Epithelial cell of prostate (primary cell): ENCODE results near the gene ABCA7.
A peak's percentile ranks its signal among the peaks of the same experiment; 100 is the strongest.

Experiments used
- DNase-seq: peaks from one replicate; pipeline ENCODE4 v3.0.0-alpha.2; 2011; ENCODE audit warnings: low read depth, low spot score
- H3K27ac ChIP-seq: fragments of 450-650 bp; 2 replicates; pipeline ENCODE4 v1.5.1; 2017; ENCODE audit warnings: mild to moderate bottlenecking

Gene ABCA7, protein sequence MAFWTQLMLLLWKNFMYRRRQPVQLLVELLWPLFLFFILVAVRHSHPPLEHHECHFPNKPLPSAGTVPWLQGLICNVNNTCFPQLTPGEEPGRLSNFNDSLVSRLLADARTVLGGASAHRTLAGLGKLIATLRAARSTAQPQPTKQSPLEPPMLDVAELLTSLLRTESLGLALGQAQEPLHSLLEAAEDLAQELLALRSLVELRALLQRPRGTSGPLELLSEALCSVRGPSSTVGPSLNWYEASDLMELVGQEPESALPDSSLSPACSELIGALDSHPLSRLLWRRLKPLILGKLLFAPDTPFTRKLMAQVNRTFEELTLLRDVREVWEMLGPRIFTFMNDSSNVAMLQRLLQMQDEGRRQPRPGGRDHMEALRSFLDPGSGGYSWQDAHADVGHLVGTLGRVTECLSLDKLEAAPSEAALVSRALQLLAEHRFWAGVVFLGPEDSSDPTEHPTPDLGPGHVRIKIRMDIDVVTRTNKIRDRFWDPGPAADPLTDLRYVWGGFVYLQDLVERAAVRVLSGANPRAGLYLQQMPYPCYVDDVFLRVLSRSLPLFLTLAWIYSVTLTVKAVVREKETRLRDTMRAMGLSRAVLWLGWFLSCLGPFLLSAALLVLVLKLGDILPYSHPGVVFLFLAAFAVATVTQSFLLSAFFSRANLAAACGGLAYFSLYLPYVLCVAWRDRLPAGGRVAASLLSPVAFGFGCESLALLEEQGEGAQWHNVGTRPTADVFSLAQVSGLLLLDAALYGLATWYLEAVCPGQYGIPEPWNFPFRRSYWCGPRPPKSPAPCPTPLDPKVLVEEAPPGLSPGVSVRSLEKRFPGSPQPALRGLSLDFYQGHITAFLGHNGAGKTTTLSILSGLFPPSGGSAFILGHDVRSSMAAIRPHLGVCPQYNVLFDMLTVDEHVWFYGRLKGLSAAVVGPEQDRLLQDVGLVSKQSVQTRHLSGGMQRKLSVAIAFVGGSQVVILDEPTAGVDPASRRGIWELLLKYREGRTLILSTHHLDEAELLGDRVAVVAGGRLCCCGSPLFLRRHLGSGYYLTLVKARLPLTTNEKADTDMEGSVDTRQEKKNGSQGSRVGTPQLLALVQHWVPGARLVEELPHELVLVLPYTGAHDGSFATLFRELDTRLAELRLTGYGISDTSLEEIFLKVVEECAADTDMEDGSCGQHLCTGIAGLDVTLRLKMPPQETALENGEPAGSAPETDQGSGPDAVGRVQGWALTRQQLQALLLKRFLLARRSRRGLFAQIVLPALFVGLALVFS (N-terminal part only)

DNA sequence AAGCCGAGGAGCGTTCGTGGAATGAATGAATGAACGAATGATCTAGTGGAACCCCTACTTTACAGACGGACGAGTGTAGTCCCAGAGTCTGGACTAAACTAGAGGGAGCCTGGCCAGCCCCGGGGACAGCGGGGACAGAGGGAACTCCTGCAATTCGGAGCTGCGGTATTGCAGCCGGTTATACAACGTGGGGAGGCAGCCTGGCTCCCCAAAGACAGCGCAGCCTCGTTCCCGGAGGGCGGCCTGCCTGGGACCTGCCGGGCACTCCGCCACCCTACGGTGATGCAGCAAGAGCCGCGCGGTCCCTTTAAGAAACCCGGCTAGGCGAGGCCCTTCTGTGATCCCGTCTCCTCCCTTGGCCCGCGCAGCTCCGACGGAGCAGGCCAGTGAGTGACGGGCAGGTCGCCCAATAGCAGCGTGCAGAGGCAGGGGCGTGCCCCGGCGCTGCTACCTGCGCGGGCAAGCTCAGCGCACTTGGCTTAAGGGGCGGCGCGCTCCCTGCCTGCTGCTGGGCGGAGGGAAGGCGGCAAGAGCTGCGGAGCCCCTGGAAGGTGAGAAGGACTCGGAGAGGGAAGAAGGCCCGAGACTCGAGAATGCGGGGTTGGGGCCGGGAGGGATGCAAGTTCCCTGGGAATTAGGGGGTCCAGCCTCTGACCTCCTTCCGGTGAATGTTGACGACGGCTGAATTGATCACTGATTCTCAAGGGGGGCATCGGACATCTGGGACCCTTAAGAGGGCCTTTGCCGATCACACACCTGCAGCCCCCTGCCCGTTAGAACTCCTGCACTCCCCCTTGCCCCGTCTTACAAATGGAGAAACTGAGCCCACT lies at the start of gene ABCA7:
ABCA7 (plus strand) TSS at position 462 of the 830 bp plus-strand sequence. CDS start 1,255 bp downstream, outside the sequence.
- H3K27ac ChIP-seq: peak within 1 kb of the TSS; percentile 66
- DNase-seq: peak; percentile 92

DNA sequence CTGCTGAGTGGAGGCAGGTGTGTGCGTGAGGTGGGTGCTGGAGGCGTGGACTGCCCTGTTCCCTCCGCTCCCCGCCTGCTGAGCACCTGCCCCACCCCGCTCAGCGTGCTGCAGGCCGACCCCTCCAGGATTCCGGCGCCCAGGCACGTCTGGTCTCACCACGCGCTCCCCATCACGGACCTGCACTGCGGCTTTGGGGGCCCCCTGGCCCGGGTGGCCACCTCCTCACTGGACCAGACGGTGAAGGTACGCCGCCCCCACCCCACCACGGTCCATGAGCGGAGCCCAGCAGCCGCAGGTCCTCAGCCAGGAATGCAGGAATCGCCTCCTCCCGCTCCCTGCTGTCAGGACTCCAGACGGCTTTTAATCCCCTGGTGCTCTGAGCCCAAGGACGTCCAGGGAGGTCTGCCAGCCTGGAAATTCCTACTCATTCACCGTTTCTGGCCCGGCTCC lies 49.8 kb upstream of the ABCA7 start:
- no peak overlapping the region for H3K27ac ChIP-seq
- DNase-seq: no peak

DNA sequence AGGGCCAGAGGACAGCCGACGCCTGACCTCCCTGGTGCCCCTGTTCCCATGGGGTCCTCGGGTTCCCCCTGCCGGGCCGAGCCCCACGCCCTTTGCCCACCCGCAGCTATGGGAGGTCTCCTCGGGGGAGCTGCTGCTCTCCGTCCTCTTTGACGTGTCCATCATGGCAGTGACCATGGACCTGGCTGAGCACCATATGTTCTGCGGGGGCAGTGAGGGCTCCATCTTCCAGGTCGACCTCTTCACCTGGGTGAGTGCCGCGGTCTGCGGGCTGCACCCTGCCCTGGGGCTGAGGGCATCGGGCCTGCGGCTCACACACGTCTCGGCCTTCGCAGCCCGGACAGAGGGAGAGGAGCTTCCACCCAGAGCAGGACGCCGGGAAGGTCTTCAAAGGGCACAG lies 49.2 kb upstream of the ABCA7 start:
- DNase-seq: no peak
- no peak overlapping the region for H3K27ac ChIP-seq

DNA sequence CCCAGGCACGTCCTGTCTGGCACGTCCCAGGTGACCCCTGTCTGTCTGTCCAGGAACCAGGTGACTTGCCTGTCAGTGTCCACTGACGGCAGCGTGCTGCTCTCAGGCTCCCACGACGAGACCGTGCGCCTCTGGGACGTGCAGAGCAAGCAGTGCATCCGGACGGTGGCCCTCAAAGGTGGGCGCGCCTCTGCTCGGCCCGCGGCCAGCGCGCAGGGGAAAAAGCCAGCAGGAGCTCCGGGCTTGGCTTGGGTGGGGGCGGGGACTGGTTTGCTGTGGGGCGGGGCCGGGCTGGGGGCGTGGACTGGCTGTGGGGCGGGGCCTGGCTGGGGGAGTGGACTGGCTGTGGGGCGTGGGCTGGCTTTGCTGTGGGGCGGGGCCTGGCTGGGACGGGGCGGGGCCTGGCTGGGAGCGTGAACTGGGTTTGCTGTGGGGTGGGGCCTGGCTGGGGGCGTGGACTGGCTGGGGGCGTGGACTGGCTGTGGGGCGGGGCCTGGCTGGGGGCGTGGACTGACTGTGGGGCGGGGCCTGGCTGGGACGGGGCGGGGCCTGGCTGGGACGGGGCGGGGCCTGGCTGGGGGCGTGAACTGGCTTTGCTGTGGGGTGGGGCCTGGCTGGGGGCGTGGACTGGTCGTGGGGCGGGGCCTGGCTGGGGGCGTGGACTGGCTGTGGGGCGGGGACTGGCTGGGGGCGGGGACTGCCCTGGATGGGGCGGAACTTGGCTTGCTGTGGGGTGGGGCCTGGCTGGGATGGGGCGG lies 48.6 kb upstream of the ABCA7 start:
- DNase-seq: no peak
- no peak overlapping the region for H3K27ac ChIP-seq

DNA sequence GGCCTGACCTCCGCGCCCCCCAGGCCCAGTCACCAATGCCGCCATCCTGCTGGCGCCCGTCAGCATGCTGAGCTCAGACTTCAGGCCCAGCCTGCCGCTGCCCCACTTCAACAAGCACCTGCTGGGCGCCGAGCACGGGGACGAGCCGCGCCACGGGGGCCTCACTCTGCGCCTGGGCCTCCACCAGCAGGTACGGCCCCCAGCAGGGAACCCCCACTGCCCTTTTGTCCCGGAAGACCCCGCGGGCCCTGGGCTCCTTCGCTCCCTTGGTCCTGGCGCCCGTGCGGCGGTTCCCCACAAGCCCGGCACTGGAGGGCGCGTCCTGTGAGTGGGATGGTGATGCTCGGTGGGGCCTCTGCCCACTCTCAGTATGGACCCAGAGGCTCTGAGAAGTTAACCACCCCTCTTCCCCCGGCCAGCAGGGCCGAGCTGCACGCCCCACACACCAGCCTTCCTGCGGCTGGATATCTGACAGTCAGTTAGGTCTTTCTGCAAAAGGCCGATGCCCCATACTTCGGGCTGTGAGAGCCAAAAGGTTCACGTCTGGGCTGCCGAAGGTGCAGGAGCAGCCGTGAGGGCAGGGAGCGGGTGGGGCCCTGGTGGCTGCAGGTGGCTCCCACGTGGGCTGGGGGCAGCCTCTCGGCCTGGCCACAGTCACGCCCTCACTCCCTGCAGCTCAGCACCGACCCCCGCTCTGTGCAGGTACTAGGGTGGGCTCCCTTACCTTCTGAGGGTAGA lies 47.8 kb upstream of the ABCA7 start:
- H3K27ac ChIP-seq: no peak overlapping the region
- DNase-seq: no peak

DNA sequence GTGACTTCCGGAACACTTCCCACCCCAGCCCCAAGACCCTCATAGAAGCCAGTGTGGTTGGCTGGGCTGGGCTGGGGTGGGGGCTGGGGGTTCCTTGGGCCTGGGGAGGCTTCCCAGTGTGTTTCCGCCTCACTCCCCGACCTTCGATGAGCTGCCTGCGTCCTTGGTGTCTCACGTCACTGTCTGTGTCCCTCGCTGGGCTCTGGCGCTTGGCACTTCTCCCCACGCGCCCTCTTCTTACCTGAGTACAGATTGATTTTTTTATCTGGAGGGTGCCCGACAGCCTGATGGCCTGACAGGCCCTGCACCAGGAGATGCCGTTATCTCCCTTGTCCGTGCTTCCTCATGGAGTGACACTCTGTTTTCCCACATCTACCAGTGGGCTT lies 47.2 kb upstream of the ABCA7 start:
- H3K27ac ChIP-seq: no peak overlapping the region
- no peak for DNase-seq

DNA sequence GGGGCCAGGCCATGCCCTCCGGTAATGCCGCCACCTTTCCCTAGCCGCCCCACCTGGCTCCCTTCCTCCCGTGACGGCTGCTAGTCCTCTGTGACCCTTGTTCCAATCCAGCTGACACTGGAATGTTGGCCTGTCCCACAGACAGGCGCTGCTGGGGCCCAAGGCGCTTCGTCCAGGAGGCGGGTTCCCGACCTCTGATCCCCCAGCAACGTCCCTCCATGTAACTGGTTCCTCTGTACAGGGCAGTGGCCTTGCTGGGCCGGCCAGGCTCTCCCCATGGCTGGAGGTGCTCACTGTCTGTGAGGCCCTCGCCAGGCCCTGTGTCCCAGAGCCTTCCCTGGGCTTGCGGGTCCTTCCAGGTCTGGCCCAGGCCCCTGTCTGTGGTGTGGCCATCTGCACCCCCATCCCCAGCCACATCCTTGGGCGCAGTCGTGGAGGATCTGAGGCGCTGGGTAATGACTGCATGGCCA lies 46.5 kb upstream of the ABCA7 start:
- DNase-seq: no peak
- H3K27ac ChIP-seq: no peak overlapping the region

DNA sequence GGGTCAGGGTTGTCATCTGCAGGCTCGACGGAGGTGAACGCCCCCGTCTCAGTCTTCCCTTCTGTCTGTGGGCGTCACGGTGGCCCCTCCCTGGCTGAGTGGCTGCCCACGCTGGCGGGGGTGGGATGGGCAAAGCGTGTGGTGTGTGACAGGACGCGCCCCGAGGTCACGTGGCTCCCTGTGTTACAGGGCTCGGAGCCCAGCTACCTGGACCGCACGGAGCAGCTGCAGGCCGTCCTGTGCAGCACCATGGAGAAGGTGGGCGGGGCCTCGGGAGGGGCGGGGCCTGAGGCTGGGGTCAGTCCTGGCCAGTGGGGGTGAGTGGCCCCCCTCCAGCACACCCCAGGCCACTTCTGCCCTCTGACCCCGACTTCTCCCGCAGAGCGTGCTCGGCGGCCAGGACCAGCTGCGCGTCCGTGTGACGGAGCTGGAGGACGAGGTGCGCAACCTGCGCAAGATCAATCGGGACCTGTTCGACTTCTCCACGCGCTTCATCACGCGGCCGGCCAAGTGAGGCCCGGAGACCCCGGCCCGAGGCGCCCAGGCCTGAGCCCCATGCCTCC lies 46.0 kb upstream of the ABCA7 start:
- no peak overlapping the region for H3K27ac ChIP-seq
- DNase-seq: no peak

DNA sequence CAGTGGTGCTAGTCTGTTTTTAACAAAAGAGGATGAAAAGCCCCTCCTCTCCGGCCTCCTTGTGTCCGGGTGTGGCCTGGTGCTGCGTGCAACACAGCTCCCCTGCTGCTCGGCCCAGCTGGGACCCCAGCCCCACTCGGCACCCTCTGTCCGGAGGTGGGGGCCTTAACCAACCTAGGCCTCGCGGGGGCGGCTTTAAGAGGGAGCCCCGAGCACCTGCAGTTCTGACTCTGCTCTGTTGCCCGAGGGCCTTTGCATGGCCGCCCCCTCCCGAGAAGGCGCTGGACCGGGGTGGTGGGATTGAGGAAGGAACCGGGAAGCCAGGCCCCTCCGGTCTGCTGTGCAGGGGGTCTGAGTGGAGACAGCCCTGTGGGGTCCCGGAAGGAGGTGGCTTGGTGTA lies 45.4 kb upstream of the ABCA7 start:
- H3K27ac ChIP-seq: no peak overlapping the region

DNA sequence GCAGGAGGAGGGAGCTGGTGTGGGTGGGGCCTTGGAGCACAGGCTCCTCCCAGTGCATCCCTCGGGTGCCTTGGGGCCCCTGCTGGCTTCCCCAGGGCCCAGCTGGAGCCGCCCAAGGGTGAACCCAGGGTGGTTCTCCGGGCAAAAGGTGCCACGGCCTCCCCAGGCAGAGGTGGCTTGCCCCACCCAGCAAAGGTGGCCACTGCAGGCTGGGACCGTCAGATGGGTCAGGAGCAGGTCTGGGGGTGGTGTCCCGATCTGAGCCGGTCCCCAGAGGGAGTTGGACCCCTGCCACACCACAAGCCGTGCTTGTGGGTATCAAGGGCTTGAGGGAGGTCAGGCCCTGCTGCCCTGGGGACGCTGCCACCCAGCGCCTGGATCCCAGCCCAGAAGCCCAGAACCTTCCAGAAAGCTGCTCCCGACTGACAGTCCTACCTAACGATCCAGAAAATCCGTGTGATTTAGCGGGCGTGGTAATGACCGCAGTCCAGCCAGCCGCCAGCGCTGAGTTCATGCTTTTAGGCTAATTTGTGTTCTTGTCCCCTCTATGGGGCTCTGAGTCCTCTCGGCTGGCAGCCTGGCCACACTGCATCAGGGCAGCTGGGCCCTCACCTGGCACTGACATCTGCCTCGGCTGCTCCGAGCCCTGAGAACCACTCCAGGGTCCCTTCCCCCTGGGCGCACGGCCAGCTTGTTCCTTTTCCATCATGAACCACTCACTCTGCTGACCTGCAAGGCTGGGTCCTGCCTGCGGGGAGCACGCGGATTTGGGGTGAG lies 44.7 kb upstream of the ABCA7 start:
- no peak overlapping the region for H3K27ac ChIP-seq
- no peak for DNase-seq

More for the DNA sequence above, 45.4 kb upstream of the ABCA7 start:
- DNase-seq: no peak

DNA sequence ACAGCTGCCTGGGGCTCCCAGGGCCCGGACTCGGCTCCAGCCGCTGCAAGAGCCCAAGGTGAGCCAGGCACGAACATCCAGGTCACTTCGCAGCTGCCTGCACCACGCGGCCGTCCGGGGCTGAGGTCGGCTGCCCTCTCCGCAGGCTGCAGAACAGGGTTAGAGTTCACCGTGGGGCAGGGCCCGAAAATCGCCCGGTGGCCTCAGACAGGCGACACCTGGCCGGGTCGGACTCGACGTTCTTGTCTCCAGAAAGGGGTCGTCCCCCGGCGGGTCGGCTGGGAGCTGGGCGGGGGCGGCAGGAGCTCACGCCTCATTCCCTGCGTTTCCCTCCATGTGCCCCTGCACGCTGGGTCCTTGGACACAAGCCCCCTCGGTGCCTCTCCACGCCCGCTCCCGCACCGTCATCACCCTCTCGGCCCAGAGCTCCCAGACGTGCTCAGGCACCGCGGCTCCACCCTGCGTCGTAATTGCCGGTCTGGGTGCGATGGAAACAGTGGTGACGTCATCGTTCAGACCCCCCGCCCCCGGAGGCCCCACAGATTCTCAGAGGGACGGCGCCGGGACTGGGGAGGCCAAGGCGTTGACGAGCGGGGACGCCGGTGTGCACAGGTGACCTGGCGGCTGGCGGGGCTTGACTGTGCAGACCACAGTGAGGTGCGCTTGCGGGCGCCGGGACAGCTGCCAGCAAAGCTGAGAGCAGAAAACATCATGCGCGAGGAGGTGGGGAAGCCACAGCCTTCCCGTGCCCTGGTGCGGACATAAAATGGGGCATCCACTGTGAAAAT lies 43.7 kb upstream of the ABCA7 start:
- H3K27ac ChIP-seq: no peak overlapping the region
- no peak for DNase-seq

DNA sequence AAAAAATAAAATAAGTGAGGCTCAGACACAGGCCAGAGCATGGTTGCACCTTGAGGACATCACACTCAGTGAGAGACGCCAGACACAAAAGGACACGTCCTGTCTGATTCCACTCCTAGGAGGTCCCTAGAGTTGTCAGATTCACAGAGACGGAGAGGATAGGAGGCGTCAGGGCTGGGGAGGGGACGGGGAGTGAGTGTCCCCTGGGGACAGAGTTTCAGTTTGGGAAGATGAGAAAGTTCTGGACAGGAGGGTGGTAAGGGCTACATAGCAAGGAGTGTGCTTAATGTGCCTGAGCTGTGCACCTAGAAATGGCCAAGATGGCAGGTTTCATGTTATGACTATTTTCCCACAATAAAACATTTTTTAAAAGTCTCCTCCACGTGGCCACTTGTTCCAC lies 41.8 kb upstream of the ABCA7 start:
- H3K27ac ChIP-seq: no peak overlapping the region
- DNase-seq: no peak

DNA sequence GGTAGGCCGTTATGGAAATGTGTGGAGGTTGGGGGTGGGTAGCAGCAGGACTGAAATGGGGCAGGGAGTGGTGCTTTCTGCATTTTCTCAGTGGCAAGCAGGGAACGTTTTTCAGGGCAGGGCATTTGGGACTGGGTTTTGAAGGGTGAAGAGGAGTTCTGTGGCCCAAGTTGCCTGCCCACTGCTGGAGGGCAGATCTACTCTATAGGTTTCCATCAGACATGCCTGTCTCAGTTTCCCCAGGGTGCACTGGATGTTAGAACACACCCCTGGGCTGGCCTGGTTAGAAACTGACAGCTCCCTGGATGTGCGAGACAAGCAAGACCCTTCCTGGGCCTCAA lies 40.6 kb upstream of the ABCA7 start:
- no peak overlapping the region for H3K27ac ChIP-seq
- no peak for DNase-seq

DNA sequence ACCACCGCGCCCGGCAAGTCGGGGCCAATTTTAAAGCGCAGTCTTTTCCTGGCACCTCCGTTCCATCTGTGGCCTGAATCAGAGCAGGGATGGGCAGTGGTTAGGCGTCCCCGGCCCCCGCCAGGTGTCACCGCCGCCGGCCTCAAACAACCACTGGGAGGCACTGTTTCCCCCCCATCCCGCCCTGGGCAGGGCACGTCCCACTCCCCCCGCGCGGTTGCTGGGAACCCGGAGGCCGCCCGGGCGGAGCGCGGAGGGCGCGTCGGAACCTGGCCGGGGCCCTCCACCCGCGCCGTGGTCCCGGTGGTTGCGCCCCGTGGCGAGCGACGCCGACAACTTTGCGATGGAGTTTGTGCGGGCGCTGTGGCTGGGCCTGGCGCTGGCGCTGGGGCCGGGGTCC lies 39.8 kb upstream of the ABCA7 start, which contains the start of gene GRIN3B:
GRIN3B (plus strand) TSS at position 325 of the 400 bp plus-strand sequence; CDS start at position 344, 19 bp downstream.
- no peak for DNase-seq
- H3K27ac ChIP-seq: no peak within 1 kb of the TSS

DNA sequence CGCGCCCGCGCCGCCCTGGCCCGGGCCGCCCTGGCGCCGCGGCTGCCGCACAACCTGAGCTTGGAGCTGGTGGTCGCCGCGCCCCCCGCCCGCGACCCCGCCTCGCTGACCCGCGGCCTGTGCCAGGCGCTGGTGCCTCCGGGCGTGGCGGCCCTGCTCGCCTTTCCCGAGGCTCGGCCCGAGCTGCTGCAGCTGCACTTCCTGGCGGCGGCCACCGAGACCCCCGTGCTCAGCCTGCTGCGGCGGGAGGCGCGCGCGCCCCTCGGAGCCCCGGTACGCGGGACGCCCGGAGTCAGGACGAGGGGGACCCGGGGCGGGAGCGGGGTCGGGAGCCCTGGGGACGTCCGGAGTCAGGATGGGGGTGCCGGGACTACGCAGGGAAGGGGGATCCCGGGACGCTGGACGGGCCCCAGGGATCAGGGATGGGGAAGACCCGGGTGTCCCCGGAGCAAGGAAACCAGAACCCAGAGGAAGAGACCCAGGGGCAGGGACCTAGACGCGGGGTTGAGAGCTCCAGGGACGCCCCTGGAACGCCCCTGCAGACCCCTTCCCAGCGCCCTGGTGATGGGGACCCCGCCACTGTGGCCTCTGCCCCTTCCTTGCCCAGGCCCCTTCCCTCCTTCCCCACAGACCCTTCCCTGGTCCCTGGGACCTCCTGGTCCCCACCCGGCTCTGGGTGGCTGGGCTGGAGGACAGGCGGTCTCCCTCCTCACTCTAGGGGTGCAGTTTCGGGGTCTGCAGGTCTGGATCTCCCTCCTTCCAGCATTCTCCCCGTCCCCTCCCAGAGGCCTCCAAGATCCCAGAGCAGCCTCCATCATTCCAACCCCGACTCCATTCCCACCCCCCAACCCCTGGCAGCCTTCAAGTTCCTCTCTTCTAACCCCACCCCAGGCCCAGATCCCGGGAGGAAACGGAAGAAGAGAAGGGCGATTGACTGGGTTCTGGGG lies 39.0 kb upstream of the ABCA7 start:
- DNase-seq: no peak
- no peak overlapping the region for H3K27ac ChIP-seq
